Activated CD4-positive, alpha-beta T cell treated with anti-CD3 and anti-CD28 coated beads, Interleukin-2, amount 10 ng/mL, durations not matched to agents 24 days and 14 days (primary cell): Measurements from ENCODE around the gene CPA4. TPM values are rescaled to one million over a fixed set of nuclear protein-coding genes. Genes with fewer than 3 reads are reported as not detected.

Source experiments
- DNase-seq: peaks from one replicate; pipeline ENCODE4 v3.0.0; 2022
- H3K27ac Mint-ChIP-seq: one replicate; pipeline ENCODE4 v1.8.0; 2022; ENCODE audit warnings: mild to moderate bottlenecking, mixed read lengths
- H3K27me3 Mint-ChIP-seq: one replicate; pipeline ENCODE4 v1.8.0; 2022; ENCODE audit warnings: mixed read lengths
- H3K36me3 Mint-ChIP-seq: one replicate; pipeline ENCODE4 v1.8.0; 2022; ENCODE audit warnings: low read depth, mild to moderate bottlenecking, mixed read lengths
- H3K4me1 Mint-ChIP-seq: one replicate; pipeline ENCODE4 v1.8.0; 2021; ENCODE audit warnings: mixed read lengths
- H3K4me3 Mint-ChIP-seq: one replicate; pipeline ENCODE4 v1.8.0; 2022; ENCODE audit warnings: mild to moderate bottlenecking, moderate library complexity, mixed read lengths
- H3K9me3 Mint-ChIP-seq: one replicate; pipeline ENCODE4 v1.8.0; 2021; ENCODE audit warnings: mixed read lengths
- intact Hi-C: fragments of 100-400 bp; cut with micrococcal nuclease; formaldehyde crosslinking; loops from one replicate; pipeline ENCODE4 v1.15.1; 2023
- total RNA-seq: library from RNA; stranded (reverse); gene quantifications from 2 replicates; pipeline ENCODE4 v1.2.3, GENCODE V29; 2022

CPA4 gene
- total RNA-seq, 1 donor from 2014 or later = not detected

- H3K27me3 Mint-ChIP-seq = no peaks in the 10 kb centered on the region
- H3K4me1 Mint-ChIP-seq = peaks cover 18% of the 10 kb centered on the region
- H3K4me3 Mint-ChIP-seq = no peak overlapping the region
- DNase-seq = no peak
- H3K36me3 Mint-ChIP-seq = no peaks in the 10 kb centered on the region
- H3K27ac Mint-ChIP-seq = no peak overlapping the region
- intact Hi-C loops = loop anchor here (10.0 kb wide), 1 partner anchor 206 kb away; no protein-coding TSS in a partner anchor
- H3K9me3 Mint-ChIP-seq = no peaks in the 10 kb centered on the region
These were observed 13.7 kb upstream of the CPA4 start for GRCh38 chr7:130279286-130279685.

GRCh38 chr7:130279906-130280305 is 13.1 kb upstream of the CPA4 start:
- DNase-seq = no peak
- Mint-ChIP-seq H3K4me1 (peaks cover 18% of the 10 kb centered on the region), H3K27me3 (no peaks in the 10 kb centered on the region), H3K36me3 (no peaks in the 10 kb centered on the region), H3K9me3 (no peaks in the 10 kb centered on the region), H3K4me3 (no peak overlapping the region), H3K27ac (no peak overlapping the region)
- intact Hi-C loops = loop anchor here (10.0 kb wide), 1 partner anchor 205 kb away; no protein-coding TSS in a partner anchor

- no peaks in the 10 kb centered on the region for H3K36me3 Mint-ChIP-seq
- intact Hi-C loops = no loop called here
These were observed 11.7 kb upstream of the CPA4 start for GRCh38 chr7:130281260-130281659.

GRCh38 chr7:130286881-130287280 is 6.1 kb upstream of the CPA4 start:
- Mint-ChIP-seq H3K36me3 (no peaks in the 10 kb centered on the region), H3K9me3 (peaks cover 5% of the 10 kb centered on the region), H3K4me1 (no peaks in the 10 kb centered on the region), H3K27ac (no peak overlapping the region), H3K27me3 (no peaks in the 10 kb centered on the region), H3K4me3 (no peak overlapping the region)
- intact Hi-C loops = no loop called here
- no peak for DNase-seq

More at GRCh38 chr7:130281260-130281659, 11.7 kb upstream of the CPA4 start:
- H3K4me3 Mint-ChIP-seq = no peak overlapping the region
- DNase-seq = no peak
- no peaks in the 10 kb centered on the region for H3K9me3 Mint-ChIP-seq
- H3K27me3 Mint-ChIP-seq = no peaks in the 10 kb centered on the region
- no peak overlapping the region for H3K27ac Mint-ChIP-seq
- peaks cover 18% of the 10 kb centered on the region for H3K4me1 Mint-ChIP-seq

GRCh38 chr7:130288168-130288567 is 4.8 kb upstream of the CPA4 start:
- Mint-ChIP-seq H3K4me3 (no peak overlapping the region), H3K27me3 (no peaks in the 10 kb centered on the region), H3K9me3 (peaks cover 5% of the 10 kb centered on the region), H3K4me1 (no peaks in the 10 kb centered on the region), H3K27ac (no peak overlapping the region), H3K36me3 (no peaks in the 10 kb centered on the region)
- intact Hi-C loops = no loop called here
- no peak for DNase-seq

- peaks cover 5% of the 10 kb centered on the region for H3K9me3 Mint-ChIP-seq
These were observed 4.1 kb upstream of the CPA4 start for GRCh38 chr7:130288829-130289228.

GRCh38 chr7:130289478-130289877 is 3.5 kb upstream of the CPA4 start:
- no peak overlapping the region for H3K4me3 Mint-ChIP-seq
- no peak overlapping the region for H3K27ac Mint-ChIP-seq
- H3K36me3 Mint-ChIP-seq = no peaks in the 10 kb centered on the region
- DNase-seq = no peak
- no peaks in the 10 kb centered on the region for H3K27me3 Mint-ChIP-seq
- H3K9me3 Mint-ChIP-seq = peaks cover 5% of the 10 kb centered on the region
- no peaks in the 10 kb centered on the region for H3K4me1 Mint-ChIP-seq
- intact Hi-C loops = no loop called here

More at GRCh38 chr7:130288829-130289228, 4.1 kb upstream of the CPA4 start:
- Mint-ChIP-seq H3K27ac (no peak overlapping the region), H3K4me1 (no peaks in the 10 kb centered on the region), H3K4me3 (no peak overlapping the region), H3K27me3 (no peaks in the 10 kb centered on the region), H3K36me3 (no peaks in the 10 kb centered on the region)
- intact Hi-C loops = no loop called here
- DNase-seq = no peak

- Mint-ChIP-seq H3K4me3 (no peak overlapping the region), H3K27ac (no peak overlapping the region), H3K9me3 (peaks cover 9% of the 10 kb centered on the region), H3K4me1 (no peaks in the 10 kb centered on the region), H3K27me3 (no peaks in the 10 kb centered on the region), H3K36me3 (no peaks in the 10 kb centered on the region)
- DNase-seq = no peak
- intact Hi-C loops = no loop called here
These were observed 2.2 kb upstream of the CPA4 start for GRCh38 chr7:130290745-130291144.

- intact Hi-C loops = no loop called here
- H3K27me3 Mint-ChIP-seq = no peaks in the 10 kb centered on the region
- no peaks in the 10 kb centered on the region for H3K4me1 Mint-ChIP-seq
- no peak overlapping the region for H3K4me3 Mint-ChIP-seq
- DNase-seq = no peak
- H3K9me3 Mint-ChIP-seq = peaks cover 9% of the 10 kb centered on the region
- no peak overlapping the region for H3K27ac Mint-ChIP-seq
- no peaks in the 10 kb centered on the region for H3K36me3 Mint-ChIP-seq
These were observed 560 bp downstream of the CPA4 start for GRCh38 chr7:130293521-130293920.

GRCh38 chr7:130294314-130294713 is 1.4 kb downstream of the CPA4 start:
- intact Hi-C loops = no loop called here
- H3K9me3 Mint-ChIP-seq = peaks cover 9% of the 10 kb centered on the region
- no peak for DNase-seq
- no peak overlapping the region for H3K4me3 Mint-ChIP-seq
- H3K27ac Mint-ChIP-seq = no peak overlapping the region
- no peaks in the 10 kb centered on the region for H3K36me3 Mint-ChIP-seq
- H3K27me3 Mint-ChIP-seq = no peaks in the 10 kb centered on the region
- H3K4me1 Mint-ChIP-seq = no peaks in the 10 kb centered on the region

- H3K36me3 Mint-ChIP-seq = no peaks in the 10 kb centered on the region
- H3K4me1 Mint-ChIP-seq = no peaks in the 10 kb centered on the region
- H3K9me3 Mint-ChIP-seq = peaks cover 15% of the 10 kb centered on the region
- no peak for DNase-seq
- no peaks in the 10 kb centered on the region for H3K27me3 Mint-ChIP-seq
- no peak overlapping the region for H3K27ac Mint-ChIP-seq
- H3K4me3 Mint-ChIP-seq = no peak overlapping the region
- intact Hi-C loops = no loop called here
These were observed 3.4 kb downstream of the CPA4 start for GRCh38 chr7:130296221-130296951.

GRCh38 chr7:130297628-130298543 is 4.9 kb downstream of the CPA4 start:
- peaks cover 11% of the 10 kb centered on the region for H3K9me3 Mint-ChIP-seq
- no peaks in the 10 kb centered on the region for H3K4me1 Mint-ChIP-seq
- no peaks in the 10 kb centered on the region for H3K27me3 Mint-ChIP-seq
- no peaks in the 10 kb centered on the region for H3K36me3 Mint-ChIP-seq
- intact Hi-C loops = no loop called here
- no peak overlapping the region for H3K27ac Mint-ChIP-seq
- no peak for DNase-seq
- H3K4me3 Mint-ChIP-seq = no peak overlapping the region

GRCh38 chr7:130298544-130299326 is 5.8 kb downstream of the CPA4 start:
- DNase-seq = no peak
- Mint-ChIP-seq H3K9me3 (peaks cover 11% of the 10 kb centered on the region), H3K36me3 (no peaks in the 10 kb centered on the region), H3K4me3 (no peak overlapping the region), H3K4me1 (no peaks in the 10 kb centered on the region), H3K27me3 (no peaks in the 10 kb centered on the region), H3K27ac (no peak overlapping the region)
- intact Hi-C loops = no loop called here
